Stimulated activated CD8-positive, alpha-beta memory T cell treated with anti-CD3 and anti-CD28 coated beads, Interleukin-15, amount 100 ng/mL, for 1 hour (primary cell): Measurements from ENCODE around the gene CHD3.
"Not testable (repeated sequence)": the region's sequence is repeated elsewhere in the genome, so short reads cannot be mapped to it uniquely, and the experiment has no call there.

ENCODE experiments used
- DNase-seq: peaks from one replicate; pipeline ENCODE4 v3.0.0-alpha.2; 2020; ENCODE audit warnings: low read depth

CHD3 gene

DNA sequence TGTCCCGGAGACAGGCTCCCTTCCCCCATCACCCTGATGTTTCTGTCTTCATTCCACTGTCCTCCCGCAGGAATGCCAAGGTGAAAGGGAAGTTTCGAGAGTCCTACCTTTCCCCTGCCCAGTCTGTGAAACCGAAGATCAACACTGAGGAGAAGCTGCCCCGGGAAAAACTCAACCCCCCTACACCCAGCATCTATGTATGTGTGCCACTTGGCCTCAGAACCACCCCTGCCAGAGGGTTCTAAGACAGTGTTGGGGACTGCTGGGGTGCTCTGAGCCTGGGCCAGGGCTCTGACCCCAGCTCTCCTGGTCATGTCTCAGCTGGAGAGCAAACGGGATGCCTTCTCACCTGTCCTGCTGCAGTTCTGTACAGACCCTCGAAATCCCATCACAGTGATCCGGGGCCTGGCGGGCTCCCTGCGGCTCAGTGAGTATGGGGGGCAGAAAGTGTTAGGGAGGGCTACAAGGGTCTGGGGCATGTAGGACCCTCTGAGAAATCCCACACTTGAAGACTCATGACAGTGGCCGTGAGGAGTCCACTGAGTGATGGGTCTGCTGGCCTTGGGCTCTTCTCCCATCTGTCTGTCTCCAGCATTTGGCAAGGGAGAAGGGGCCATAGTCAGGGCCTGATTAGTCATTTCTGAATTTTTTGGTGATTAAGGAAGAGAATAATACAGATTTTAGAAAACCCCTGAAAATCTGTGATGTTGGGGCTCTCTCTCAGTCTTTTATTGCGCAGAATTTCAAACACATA, 38.7 kb upstream of the CHD3 start:
- no peak for DNase-seq

- DNase-seq: no peak
Measured at GRCh38 chr17:7850701-7851437, 37.7 kb upstream of the CHD3 start.

DNA sequence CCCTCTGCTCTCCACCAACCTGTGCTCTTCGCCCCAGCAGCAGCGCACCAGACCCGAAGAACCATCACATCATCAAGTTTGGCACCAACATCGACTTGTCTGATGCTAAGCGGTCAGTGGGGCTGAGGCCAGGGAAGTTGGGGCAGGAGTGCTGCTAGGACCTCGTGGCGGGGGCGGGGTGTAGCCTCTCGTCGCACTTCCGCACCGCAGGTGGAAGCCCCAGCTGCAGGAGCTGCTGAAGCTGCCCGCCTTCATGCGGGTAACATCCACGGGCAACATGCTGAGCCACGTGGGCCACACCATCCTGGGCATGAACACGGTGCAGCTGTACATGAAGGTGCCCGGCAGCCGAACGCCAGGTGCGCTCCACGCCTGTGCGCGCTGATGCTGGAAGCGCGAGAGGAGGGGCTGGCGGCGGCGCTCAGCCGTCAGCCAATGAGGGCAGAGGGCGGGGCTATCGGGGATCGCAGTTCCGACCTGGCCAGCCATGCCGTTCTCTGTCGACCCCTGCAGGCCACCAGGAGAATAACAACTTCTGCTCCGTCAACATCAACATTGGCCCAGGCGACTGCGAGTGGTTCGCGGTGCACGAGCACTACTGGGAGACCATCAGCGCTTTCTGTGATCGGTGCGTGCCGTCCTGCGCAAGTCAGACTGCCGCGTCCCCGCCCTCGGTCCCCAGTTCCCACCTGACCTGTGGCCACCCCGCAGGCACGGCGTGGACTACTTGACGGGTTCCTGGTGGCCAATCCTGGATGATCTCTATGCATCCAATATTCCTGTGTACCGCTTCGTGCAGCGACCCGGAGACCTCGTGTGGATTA, 36.9 kb upstream of the CHD3 start:
- DNase-seq: peak; percentile 85

GRCh38 chr17:7852262-7852670, 36.3 kb upstream of the CHD3 start:
- DNase-seq: no peak

DNA sequence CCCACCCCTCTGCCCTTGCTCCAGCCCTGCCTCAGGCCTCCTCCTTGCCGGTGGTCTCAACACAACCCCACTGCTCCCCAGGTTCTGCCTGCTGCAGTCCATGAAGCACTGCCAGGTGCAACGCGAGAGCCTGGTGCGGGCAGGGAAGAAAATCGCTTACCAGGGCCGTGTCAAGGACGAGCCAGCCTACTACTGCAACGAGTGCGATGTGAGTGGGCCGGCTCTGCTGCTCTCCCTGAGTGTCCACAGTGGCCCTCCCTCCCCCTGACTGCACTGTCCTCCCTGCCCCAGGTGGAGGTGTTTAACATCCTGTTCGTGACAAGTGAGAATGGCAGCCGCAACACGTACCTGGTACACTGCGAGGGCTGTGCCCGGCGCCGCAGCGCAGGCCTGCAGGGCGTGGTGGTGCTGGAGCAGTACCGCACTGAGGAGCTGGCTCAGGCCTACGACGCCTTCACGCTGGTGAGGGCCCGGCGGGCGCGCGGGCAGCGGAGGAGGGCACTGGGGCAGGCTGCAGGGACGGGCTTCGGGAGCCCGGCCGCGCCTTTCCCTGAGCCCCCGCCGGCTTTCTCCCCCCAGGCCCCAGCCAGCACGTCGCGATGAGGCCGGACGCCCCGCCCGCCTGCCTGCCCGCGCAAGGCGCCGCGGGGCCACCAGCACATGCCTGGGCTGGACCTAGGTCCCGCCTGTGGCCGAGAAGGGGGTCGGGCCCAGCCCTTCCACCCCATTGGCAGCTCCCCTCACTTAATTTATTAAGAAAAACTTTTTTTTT, 35.5 kb upstream of the CHD3 start:
- DNase-seq: no peak

DNA sequence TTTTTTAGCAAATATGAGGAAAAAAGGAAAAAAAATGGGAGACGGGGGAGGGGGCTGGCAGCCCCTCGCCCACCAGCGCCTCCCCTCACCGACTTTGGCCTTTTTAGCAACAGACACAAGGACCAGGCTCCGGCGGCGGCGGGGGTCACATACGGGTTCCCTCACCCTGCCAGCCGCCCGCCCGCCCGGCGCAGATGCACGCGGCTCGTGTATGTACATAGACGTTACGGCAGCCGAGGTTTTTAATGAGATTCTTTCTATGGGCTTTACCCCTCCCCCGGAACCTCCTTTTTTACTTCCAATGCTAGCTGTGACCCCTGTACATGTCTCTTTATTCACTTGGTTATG, 34.9 kb upstream of the CHD3 start:
- DNase-seq: no peak

DNA sequence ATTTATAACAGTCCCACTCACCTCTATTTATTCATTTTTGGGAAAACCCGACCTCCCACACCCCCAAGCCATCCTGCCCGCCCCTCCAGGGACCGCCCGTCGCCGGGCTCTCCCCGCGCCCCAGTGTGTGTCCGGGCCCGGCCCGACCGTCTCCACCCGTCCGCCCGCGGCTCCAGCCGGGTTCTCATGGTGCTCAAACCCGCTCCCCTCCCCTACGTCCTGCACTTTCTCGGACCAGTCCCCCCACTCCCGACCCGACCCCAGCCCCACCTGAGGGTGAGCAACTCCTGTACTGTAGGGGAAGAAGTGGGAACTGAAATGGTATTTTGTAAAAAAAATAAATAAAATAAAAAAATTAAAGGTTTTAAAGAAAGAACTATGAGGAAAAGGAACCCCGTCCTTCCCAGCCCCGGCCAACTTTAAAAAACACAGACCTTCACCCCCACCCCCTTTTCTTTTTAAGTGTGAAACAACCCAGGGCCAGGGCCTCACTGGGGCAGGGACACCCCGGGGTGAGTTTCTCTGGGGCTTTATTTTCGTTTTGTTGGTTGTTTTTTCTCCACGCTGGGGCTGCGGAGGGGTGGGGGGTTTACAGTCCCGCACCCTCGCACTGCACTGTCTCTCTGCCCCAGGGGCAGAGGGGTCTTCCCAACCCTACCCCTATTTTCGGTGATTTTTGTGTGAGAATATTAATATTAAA, 34.4 kb upstream of the CHD3 start:
- no peak for DNase-seq

DNA sequence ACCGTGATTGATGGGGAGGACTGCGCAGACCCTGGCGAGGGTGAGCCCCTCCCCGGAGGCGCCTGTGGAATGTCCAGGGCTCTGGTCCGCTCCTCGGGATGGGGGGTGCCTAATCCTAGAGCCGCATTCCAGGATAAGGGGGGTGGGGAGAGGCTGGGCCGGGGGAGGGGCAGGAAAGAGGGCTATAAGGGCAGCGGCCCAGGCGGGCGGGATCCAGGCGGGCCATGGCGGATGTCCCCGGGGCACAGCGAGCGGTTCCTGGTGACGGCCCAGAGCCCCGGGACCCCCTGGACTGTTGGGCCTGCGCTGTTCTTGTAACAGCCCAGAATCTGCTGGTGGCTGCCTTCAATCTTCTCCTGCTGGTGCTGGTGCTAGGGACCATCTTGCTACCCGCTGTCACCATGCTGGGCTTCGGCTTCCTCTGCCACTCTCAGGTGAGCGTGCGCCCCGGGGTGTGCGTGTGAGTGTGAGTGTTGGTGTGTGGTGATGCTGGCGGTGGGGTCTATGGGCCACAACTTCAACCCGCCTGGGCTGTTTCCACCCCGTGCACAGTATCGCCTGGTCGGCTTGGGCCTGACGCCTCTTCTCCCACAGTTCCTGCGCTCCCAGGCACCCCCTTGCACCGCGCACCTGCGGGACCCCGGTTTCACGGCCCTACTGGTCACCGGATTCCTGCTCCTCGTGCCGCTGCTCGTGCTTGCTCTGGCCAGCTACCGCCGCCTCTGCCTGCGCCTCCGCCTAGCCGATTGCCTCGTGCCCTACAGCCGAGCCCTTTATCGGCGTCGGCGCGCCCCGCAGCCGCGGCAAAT, 33.5 kb upstream of the CHD3 start, which contains the start of gene TMEM88:
Gene TMEM88 (plus strand): TSS at position 216 of the 809 bp plus-strand sequence. CDS start 9 bp downstream, at position 225.
- DNase-seq: no peak

DNA sequence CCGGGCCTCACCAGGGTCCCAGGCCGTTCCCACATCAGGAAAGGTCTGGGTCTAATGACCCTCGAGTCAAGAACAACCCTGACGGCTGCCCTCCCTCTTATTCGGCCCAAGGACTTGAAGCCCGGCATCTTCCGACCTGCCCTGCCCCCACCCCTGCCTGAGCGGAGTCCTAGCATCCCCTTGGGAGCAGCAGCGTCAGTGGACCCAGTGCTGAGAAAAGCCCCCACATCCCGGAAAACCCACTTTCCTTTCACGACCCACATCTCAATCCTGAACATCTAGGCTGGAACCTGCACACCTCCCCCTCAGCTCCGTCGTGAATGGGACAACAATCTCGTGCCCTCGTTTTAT, 33.0 kb upstream of the CHD3 start:
- DNase-seq: no peak

DNA sequence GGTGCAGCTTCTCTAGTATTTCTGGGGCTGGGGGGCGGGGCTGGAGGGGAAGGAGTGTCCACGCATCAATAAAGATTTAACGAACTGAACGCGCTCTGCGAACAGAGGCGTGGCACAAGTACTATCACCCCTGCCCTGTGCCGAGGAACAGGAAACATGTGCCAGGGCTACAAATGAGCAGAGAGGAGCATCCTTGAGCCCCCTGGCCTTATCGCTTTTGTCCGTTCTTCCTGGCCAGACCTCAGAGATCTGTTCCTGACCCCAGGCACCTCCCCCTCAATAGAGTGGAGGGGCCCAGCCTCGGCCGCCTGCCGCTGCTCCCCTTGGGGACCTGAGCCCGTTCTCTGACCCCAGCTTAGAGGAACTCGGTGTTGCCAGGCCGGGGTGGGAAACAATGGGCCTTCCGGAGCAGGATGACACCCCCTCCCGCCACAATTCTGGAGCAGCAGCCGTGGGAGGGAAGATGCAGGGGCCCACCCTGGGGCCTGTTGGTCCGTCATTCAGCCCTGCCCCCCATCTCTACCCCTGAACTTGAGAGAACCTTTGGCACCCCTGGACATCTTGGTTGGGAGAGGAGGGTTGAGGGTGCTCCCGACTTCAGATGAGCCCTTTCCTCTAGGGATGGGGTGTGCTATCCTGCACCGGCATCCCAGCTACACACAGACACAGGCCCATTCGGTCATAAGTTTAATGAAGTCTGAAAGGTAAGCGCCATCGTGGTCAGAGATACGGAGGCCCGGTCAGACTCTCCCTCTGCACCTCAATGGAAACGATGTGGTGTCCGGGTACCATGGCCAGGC, 32.4 kb upstream of the CHD3 start:
- DNase-seq: no peak

DNA sequence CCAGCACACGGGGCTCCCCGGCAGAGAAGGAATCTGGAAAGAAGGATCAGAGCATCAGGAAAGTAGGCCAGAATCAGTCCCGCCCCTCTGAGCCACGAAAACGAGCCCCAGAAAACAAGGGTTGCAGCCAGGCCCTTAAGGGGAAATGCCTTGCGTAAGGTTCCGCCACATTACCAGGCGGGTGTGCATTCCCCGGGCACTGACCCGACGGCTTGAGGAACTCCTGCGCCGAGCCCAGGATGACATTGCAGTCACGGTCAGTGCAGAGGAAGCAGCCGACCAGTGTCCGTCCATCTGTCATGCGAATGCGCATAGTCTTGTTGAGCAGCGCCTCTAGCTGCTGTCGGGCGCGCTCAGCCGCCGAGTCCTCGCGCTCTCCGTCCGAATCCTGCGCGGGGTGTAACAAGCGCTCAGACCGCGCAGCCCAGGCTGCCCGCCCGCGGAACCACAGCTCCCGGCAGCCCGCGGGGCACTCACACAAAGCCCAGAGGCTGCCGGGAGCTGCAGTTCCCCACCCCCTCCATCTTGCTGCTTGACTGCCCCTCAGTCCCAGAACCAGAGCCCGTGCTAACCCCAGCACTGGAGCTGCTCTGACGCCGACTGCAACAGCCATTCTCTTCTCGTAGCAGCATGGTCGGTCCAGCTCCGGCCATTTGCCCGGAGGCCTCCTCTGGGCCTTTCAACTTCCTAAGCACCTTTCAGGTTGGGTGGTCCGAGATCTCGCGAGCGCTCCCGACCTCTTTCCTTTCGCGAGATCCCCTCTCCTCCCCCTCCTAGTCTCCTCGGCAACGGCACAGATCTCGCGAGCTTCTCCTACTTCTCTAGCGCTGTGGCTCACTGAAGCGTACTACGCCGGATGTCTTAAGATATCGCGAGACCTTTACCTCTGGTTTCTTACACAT, 31.5 kb upstream of the CHD3 start, which contains the start of gene NAA38:
Gene NAA38 (minus strand): TSS at position 749 of the 902 bp plus-strand sequence. CDS start 96 bp downstream, at position 653.
- peak; percentile 88 for DNase-seq

DNA sequence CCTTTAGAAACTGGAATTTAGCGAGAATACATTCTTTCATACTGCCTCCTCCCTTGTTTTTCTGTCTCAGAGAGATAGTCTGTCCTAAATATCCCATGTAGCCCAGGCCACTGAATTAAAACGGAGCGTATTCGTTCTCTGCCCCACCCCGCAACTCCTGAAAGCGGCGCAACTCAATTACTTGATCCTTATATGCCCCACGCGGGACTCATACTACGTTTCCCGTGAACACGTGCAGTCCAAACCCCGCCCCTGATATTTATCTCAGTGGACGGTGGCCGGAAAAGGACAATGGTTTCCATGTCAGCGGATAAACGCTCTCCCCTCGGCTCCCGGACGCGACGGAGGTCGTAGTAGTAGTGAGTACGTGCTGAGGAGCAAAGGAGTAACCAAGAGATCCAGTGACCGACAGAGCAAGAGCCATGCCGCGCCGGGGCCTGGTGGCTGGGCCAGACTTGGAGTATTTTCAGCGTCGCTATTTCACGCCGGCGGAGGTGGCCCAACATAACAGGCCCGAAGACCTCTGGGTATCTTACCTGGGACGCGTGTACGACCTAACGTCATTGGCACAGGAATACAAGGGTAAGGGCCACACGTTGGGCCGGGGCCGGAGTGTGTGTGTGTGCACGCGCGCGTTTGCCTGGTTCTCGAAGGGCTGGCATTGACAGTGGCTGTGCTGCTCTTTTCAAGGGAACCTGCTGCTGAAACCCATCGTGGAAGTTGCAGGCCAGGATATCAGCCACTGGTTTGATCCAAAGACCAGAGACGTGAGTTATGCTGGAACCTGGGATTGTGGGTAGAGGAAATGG, 30.7 kb upstream of the CHD3 start, which contains the start of gene CYB5D1:
Gene CYB5D1 (plus strand): TSS at position 291 of the 809 bp plus-strand sequence. CDS start 132 bp downstream, at position 423.
- peak; percentile 82 for DNase-seq

GRCh38 chr17:7858522-7858810, 30.1 kb upstream of the CHD3 start:
- DNase-seq: no peak

- DNase-seq: no peak
Measured at GRCh38 chr17:7859028-7859427, 29.6 kb upstream of the CHD3 start.

- no peak for DNase-seq
Measured at GRCh38 chr17:7862692-7863437, 25.7 kb upstream of the CHD3 start.

DNA sequence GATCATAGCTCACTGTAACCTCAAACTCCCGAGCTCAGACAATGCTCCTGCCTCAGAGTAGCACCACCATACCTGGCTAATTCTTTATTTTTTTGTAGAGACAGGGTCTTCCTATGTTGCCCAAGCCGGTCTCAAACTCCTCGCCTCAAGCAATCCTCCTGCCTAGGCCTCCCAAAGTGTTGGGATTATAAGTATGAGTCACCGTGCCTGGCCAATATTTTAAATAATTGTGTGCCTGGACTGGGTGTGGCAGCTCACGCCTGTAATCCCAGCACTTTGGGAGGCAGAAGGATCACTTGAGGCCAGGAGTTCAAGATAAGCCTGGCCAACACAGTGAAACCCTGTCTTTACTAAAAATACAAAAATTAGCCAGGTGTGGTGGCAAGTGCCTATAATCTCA, 24.2 kb upstream of the CHD3 start:
- not testable (repeated sequence) for DNase-seq
